Inflammatory macrophage treated with lipopolysaccharide for 1 hour (primary cell): Measurements from ENCODE around the gene SLC7A6OS.

Source experiments
- DNase-seq, 2 donors: peaks; one replicate each; pipeline ENCODE4 v3.0.0-alpha.2; 2020 to 2022

SLC7A6OS gene

GRCh38 chr16:68249371-68249770, 61.4 kb downstream of the SLC7A6OS start:
- no peak for DNase-seq
